ENCODE results near the gene ENG. TPM values are rescaled to one million over a fixed set of nuclear protein-coding genes. Genes with fewer than 3 reads are reported as not detected.

The ENG gene
- total RNA-seq, 3 donors from 2014 or later (not counting 1 experiment from before 2014, with no cell fraction given), result 8.5 to 13.6 (median 12.3) TPM

- ATAC-seq, result peak in 1 of 3 donors; percentile 29
Measured at GRCh38 chr9:127877566-127877998, 23.1 kb upstream of the ENG start, which contains the start of gene AK1. Gene AK1 (minus strand): TSS chr9:127877675. CDS start chr9:127874617, 3,058 bp downstream.

GRCh38 chr9:127876764-127877562 lies 22.5 kb upstream of the ENG start:
- Histone ChIP-seq H3K9me3 (ENCODE audit: control insufficient read depth, insufficient read depth, low read length) (no peaks in the 10 kb centered on the region), H3K36me3 (ENCODE audit: control insufficient read depth, insufficient read depth, low read length) (no peaks in the 10 kb centered on the region), H3K27me3 (ENCODE audit: control insufficient read depth, insufficient read depth, low read length) (no peaks in the 10 kb centered on the region), H3K4me3 (ENCODE audit: low read length) (no peak overlapping the region), H3K27ac (ENCODE audit: low read length) (no peak overlapping the region), H3K4me1 (ENCODE audit: control insufficient read depth, insufficient read depth, low read length) (peaks cover 8% of the 10 kb centered on the region)
- intact Hi-C loops (cut with micrococcal nuclease), result no loop called here
- DNase-seq (no peak), ATAC-seq (peak in 1 of 3 donors; percentile 20)
- Mint-ChIP-seq H3K4me1 (peaks cover 8 to 9% of the 10 kb centered on the region in 2 donors), H3K9me3 (no peaks in the 10 kb centered on the region), H3K36me3 (no peaks in the 10 kb centered on the region), H3K27ac (no peak overlapping the region), H3K4me3 (peak overlapping the region; percentile 40), H3K27me3 (ENCODE audit: low read depth in 2 of 2) (no peaks in the 10 kb centered on the region)
- TF ChIP-seq CTCF (IDR thresholded peaks at IDR 0.05), result no peak
- WGBS (ENCODE audit: insufficient coverage), result 47% methylated on average over 26 of the region's 26 CpGs

More at GRCh38 chr9:127877566-127877998, 23.1 kb upstream of the ENG start, which contains the start of gene AK1:
- H3K27me3 ChIP-seq (ENCODE audit: control insufficient read depth, insufficient read depth, low read length), result no peaks in the 10 kb centered on the region
- DNase-seq, result no peak
- no peaks in the 10 kb centered on the region for H3K27me3 Mint-ChIP-seq (ENCODE audit: low read depth in 2 of 2)
- no peaks in the 10 kb centered on the region for H3K9me3 ChIP-seq (ENCODE audit: control insufficient read depth, insufficient read depth, low read length)
- peak within 1 kb of the TSS; percentile 52 for H3K4me3 Mint-ChIP-seq
- H3K4me3 ChIP-seq (ENCODE audit: low read length), result no peak within 1 kb of the TSS
- H3K27ac ChIP-seq (ENCODE audit: low read length), result no peak within 1 kb of the TSS
- no peaks in the 10 kb centered on the region for H3K9me3 Mint-ChIP-seq
- H3K4me1 ChIP-seq (ENCODE audit: control insufficient read depth, insufficient read depth, low read length), result peaks cover 8% of the 10 kb centered on the region
- intact Hi-C loops (cut with micrococcal nuclease), result no loop called here
- WGBS (ENCODE audit: insufficient coverage), result 9% methylated on average over 44 of the region's 44 CpGs
- peak within 1 kb of the TSS; percentile 27 to 54 for H3K27ac Mint-ChIP-seq
- TF ChIP-seq CTCF (IDR thresholded peaks at IDR 0.05), result no peak
- no peaks in the 10 kb centered on the region for H3K36me3 ChIP-seq (ENCODE audit: control insufficient read depth, insufficient read depth, low read length)
- H3K36me3 Mint-ChIP-seq, result no peaks in the 10 kb centered on the region
- H3K4me1 Mint-ChIP-seq, result peaks cover 8 to 15% of the 10 kb centered on the region in 2 donors

GRCh38 chr9:127876026-127876763 lies 21.7 kb upstream of the ENG start:
- peaks cover 8% of the 10 kb centered on the region for H3K4me1 ChIP-seq (ENCODE audit: control insufficient read depth, insufficient read depth, low read length)
- H3K9me3 ChIP-seq (ENCODE audit: control insufficient read depth, insufficient read depth, low read length), result no peaks in the 10 kb centered on the region
- H3K27me3 Mint-ChIP-seq (ENCODE audit: low read depth in 2 of 2), result no peaks in the 10 kb centered on the region
- H3K4me3 Mint-ChIP-seq, result no peak overlapping the region
- TF ChIP-seq CTCF (IDR thresholded peaks at IDR 0.05), result no peak
- no peaks in the 10 kb centered on the region for H3K9me3 Mint-ChIP-seq
- peaks cover 8 to 9% of the 10 kb centered on the region in 2 donors for H3K4me1 Mint-ChIP-seq
- H3K36me3 ChIP-seq (ENCODE audit: control insufficient read depth, insufficient read depth, low read length), result no peaks in the 10 kb centered on the region
- no peak for ATAC-seq
- no peak for DNase-seq
- H3K27ac ChIP-seq (ENCODE audit: low read length), result no peak overlapping the region
- no peak overlapping the region for H3K4me3 ChIP-seq (ENCODE audit: low read length)
- no peaks in the 10 kb centered on the region for H3K36me3 Mint-ChIP-seq
- intact Hi-C loops (cut with micrococcal nuclease), result no loop called here
- H3K27ac Mint-ChIP-seq, result no peak overlapping the region
- H3K27me3 ChIP-seq (ENCODE audit: control insufficient read depth, insufficient read depth, low read length), result no peaks in the 10 kb centered on the region
- 86% methylated on average over 14 of the region's 14 CpGs for WGBS (ENCODE audit: insufficient coverage)

All from natural killer cell (primary cell).